SH-SY5Y (cell line): ENCODE results near the gene EHMT2.

Experiments used
- GATA2 ChIP-seq: IDR thresholded peaks from 2 replicates; pipeline ENCODE4 v1.6.1; 2011; ENCODE audit warnings: mild to moderate bottlenecking, low read depth, low read length
- GATA3 ChIP-seq: IDR thresholded peaks from 2 replicates; pipeline ENCODE4 v1.6.1; 2011; ENCODE audit warnings: low read depth, mild to moderate bottlenecking, low read length, moderate library complexity

DNA sequence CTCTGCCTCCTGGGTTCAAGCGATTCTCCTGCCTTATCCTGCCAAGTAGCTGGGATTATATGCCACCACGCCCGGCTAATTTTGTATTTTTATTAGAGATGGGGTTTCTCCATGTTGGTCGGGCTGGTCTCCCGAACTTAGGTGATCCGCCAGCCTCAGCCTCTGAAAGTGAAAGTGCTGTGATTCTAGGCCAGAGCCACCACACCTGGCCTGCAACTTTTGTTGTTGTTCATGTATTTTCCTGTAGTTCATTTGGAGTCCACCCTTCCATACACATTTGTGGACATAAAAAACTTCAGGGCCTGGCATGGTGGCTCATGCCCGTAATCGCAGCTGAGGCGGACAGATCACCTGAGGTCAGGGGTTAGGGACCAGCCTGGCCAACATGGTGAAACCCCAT is 55.4 kb downstream of the EHMT2 start:
- TF ChIP-seq GATA3, result no peak
- no peak for TF ChIP-seq GATA2
